NK-92 (cell line): ENCODE measurements around the gene BIRC5.
"Not testable (repeated sequence)": the region's sequence is repeated elsewhere in the genome, so short reads cannot be mapped to it uniquely, and the experiment has no call there.

Experiments
- DNase-seq: peaks from one replicate; lab custom pipeline; 2025; ENCODE audit not compliant: unreplicated experiment; lab: John Stamatoyannopoulos, UW

BIRC5 gene

DNA sequence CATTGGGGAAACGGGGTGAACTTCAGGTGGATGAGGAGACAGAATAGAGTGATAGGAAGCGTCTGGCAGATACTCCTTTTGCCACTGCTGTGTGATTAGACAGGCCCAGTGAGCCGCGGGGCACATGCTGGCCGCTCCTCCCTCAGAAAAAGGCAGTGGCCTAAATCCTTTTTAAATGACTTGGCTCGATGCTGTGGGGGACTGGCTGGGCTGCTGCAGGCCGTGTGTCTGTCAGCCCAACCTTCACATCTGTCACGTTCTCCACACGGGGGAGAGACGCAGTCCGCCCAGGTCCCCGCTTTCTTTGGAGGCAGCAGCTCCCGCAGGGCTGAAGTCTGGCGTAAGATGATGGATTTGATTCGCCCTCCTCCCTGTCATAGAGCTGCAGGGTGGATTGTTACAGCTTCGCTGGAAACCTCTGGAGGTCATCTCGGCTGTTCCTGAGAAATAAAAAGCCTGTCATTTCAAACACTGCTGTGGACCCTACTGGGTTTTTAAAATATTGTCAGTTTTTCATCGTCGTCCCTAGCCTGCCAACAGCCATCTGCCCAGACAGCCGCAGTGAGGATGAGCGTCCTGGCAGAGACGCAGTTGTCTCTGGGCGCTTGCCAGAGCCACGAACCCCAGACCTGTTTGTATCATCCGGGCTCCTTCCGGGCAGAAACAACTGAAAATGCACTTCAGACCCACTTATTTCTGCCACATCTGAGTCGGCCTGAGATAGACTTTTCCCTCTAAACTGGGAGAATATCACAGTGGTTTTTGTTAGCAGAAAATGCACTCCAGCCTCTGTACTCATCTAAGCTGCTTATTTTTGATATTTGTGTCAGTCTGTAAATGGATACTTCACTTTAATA, 10.4 kb downstream of the BIRC5 start:
- DNase-seq, result no peak

DNA sequence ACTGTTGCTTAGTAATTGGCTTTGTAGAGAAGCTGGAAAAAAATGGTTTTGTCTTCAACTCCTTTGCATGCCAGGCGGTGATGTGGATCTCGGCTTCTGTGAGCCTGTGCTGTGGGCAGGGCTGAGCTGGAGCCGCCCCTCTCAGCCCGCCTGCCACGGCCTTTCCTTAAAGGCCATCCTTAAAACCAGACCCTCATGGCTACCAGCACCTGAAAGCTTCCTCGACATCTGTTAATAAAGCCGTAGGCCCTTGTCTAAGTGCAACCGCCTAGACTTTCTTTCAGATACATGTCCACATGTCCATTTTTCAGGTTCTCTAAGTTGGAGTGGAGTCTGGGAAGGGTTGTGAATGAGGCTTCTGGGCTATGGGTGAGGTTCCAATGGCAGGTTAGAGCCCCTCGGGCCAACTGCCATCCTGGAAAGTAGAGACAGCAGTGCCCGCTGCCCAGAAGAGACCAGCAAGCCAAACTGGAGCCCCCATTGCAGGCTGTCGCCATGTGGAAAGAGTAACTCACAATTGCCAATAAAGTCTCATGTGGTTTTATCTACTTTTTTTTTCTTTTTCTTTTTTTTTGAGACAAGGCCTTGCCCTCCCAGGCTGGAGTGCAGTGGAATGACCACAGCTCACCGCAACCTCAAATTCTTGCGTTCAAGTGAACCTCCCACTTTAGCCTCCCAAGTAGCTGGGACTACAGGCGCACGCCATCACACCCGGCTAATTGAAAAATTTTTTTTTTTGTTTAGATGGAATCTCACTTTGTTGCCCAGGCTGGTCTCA, 11.2 kb downstream of the BIRC5 start:
- no peak for DNase-seq

DNA sequence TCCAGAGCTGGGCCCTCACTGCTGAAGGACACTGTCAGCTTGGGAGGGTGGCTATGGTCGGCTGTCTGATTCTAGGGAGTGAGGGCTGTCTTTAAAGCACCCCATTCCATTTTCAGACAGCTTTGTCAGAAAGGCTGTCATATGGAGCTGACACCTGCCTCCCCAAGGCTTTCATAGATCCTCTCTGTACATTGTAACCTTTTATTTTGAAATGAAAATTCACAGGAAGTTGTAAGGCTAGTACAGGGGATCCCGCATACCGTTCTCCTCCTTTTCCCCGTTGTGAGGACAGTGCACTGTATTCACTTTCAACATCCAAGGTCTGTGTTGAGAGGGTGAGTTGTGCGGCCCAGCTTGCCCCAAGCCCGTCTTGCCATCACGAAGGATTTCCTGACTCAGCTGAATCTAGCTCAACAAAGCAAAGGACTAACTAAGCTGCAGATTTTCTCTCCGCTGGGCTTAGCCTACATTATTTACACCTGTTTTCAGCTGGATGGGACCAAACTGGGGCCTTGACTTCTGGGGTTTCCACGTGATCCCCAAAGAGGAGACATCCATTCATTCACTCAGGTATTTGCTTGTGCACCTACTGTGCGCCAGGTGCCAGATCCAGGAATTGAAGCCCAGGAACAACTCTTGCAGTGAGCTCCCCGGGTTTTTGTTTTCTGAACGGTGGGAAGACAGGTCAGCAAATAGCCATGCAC, 12.2 kb downstream of the BIRC5 start:
- no peak for DNase-seq

DNA sequence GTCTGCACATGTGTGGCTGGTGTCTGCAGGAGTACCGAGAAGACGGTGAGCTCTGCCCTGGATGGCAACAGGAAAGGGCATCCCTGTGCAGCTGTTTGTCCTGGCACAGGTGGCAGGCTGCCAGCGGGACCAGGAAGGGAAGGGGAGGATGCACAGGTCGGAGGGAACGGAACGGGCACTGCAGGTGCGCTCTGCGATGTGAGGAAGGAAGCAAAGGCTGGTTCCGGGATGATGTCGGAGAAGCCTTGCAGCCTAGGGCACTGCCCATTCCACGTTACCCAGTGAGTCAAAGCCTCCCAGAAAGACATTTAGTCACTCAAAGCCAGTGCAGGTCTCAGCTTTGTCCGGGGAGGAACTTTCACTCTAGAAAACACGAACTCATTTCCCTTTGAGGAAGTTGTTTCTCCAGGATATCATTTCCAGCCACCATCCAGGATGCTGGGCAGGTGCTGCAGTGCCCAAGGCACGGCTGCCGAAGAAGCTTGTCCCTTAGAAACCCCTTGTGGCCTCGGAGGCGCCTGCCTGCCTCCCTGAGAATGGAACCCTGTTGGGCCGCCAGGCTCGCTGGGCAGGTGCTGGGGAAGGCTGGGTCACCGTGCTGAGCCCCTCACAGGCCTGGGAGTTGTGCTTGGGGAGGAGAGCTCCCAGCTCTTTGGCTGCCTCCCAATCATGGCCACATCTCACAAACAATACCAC, 12.9 kb downstream of the BIRC5 start:
- DNase-seq, result no peak

DNA sequence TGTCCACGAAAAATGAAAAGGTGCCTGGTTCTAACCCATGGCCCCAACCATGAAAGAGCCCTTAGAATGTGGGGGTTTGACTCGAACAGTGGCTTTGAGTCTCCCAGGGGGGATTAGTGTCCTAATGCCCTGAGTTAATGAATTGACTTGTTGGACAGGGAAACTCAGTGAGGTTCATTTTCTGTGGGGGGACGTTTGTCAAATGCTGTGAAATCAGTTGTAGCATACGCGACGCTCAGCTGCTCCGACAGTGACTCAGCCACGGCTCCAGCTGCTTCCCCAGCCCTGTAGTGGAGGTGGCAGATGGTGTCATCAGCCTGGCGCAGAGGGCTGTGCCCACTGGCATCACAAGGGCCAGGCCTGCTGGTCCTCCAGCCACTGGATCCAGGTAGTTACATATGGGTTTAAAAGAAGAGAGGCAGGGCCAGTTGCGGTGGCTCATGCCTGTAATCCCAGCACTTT, 13.4 kb downstream of the BIRC5 start:
- DNase-seq, result no peak

DNA sequence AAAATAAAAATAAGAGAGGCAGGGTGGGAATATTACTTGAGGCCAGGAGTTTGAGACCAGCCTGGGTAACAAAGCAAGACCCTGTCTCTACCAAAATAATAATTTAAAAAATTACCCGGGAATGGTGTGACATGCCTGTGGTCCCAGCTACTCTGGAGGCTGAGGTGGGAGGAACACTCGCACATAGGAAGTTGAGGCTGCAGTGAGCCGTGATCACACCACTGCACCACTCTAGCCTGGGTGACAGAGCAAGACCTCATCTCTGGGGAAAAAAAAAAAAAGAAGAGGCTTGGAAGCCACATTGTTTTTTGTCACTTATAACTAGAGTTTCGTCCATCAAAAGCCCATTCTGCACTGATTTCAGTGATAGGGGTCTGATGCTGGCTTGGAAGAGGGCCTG, 14.1 kb downstream of the BIRC5 start:
- no peak for DNase-seq

DNA sequence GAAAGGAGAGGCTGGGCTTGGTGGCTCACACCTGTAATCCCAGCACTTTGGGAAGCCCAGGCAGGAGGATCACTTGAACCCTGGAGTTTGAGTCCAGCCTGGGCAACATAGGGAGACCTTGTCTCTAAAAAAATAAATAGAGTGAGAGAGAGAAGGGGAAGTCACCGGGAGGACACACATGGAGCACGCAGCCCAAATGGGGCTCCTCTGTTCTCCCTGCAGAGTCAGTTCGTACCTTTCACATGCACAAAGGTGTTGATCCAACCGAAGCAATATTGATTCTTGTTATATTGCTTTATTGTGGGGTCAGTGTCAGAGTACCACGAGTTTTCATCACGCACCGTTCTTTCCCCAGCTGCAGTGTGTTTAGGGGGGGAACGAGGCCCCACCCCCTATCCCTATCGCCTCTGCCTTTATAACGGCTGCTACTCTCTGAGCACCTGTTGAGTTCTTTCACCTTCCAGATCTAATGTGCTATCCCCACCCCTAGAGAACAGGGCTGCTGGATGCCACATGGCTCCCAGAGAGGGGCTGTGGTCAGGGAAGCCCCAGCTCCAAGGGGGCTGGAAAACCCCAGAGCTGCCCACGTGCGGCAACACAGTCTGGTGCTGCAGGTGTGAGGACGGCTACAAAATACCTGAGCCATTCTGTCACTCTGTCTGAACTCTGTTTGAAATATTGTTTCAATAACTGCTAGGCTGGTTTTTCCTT, 16.4 kb downstream of the BIRC5 start:
- no peak for DNase-seq

DNA sequence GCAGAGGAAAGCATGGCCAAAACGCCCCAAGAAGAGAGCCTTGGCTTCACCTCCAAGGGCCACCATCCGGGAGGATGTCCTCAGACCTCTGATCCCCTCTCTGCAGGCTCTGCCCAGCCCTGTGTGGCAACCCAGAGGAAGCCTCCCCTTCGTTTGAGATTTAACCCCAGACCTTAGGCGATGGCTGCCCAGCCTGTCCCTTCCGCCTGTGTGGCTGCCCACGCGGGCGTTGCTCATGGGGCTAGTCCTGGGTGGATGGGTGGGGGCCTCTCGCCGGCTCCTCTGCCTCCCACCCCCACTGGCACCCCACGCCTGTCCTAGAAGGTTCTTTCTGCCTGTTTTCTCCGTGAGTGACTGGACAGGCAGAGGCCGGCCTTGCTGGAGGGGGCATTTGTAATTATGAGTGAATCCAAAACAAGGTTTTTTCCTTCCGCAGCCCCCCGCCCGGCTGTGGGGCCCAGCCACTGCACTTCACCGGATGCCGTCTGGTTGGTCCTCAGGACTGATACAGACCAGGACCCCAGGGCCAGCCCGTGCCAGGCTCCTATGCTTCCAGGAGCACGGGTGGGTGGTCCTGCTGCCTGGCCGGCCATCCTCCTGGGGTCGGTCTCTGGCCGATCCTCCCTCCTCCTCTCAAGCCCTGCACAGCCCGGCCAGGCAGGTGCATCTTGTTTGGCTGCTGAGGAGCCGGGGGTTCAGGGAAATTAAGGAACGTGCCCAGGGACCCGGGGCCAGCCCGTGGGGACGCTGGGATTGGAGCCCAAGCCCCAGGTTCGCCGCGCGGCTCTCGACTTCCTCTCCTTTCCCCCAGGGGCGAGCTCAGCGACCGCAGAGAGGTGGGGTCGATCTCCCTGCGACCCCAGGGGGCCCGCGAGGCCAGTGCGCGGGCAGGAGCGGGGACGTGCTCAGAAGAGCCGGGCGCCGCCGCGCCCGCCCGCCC, 17.2 kb downstream of the BIRC5 start, which contains the start of gene TMEM235:
TMEM235 (plus strand) TSS at position 636 of the 940 bp plus-strand sequence. CDS start 393 bp downstream, outside the sequence.
- no peak for DNase-seq

DNA sequence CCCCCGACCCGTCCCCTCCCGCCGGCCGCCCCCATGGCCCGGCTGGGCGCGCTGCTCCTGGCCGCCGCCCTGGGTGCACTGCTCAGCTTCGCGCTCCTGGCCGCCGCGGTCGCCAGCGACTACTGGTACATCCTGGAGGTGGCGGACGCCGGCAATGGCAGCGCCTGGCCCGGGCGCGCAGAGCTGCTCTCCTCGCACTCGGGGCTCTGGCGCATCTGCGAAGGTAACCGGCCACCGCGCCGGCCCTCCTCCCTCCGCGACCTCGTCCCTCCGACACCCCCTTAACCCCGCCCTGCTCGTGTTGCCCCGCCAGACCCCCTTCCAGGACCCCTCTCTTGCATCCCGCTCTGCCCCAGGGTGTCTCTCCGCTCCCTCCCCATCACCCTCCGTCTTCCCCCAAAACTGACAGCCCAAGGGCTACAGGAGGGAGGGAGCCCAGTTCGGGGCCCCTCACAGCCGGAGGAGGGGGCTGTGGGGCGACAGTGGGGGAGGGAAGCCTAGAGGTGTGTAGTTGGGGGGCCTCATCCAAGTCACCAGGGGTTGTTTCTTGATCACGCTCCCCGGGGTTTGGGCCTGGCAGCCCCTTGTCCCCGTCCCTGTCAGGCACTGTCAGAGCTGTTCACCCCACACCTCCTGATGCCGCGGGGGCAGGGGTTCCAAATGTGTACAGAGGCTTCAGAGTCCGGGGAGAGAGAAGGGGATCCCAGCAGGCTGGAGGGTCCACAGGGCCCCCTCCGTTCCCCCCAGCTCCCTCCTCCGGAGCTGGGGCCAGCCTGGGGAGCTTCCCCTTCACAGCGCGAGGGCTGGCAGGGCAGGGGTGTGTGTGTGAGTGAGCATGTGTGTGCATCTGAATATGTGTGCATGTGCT, 18.2 kb downstream of the BIRC5 start:
- no peak for DNase-seq

DNA sequence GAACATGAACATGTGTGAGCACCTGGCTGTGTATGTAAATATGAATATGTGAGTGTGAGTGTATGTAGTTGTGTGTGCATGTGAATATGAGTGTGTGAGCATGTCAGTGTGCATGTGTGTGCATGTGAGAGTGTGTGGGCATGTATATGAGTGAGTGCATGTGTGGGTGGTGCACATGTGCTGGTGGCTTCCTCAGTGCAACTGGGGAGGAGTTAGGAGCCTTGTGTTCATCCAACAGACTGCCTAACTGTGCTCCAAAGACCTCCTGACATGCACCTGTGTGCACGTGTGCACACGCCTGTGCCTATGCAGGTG, 18.8 kb downstream of the BIRC5 start:
- no peak for DNase-seq

DNA sequence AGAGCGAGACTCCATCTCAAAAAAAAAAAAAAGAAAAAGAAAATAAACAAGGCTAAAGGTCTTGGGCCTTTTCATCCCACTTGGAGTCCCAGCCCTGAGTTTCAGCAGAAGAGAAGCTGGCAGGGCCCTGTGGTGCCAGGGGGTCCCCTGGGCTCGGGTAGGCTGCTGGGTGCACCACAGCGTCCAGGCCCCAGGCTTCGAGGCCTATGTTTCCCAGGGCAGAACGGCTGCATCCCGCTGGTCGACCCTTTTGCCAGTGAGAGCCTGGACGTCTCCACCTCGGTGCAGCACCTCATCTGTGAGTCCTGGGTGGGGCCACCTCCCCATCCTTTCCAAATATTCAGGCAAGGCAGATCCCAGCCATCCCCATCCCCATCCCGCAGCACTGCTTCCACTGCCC, 19.6 kb downstream of the BIRC5 start:
- DNase-seq, result no peak

DNA sequence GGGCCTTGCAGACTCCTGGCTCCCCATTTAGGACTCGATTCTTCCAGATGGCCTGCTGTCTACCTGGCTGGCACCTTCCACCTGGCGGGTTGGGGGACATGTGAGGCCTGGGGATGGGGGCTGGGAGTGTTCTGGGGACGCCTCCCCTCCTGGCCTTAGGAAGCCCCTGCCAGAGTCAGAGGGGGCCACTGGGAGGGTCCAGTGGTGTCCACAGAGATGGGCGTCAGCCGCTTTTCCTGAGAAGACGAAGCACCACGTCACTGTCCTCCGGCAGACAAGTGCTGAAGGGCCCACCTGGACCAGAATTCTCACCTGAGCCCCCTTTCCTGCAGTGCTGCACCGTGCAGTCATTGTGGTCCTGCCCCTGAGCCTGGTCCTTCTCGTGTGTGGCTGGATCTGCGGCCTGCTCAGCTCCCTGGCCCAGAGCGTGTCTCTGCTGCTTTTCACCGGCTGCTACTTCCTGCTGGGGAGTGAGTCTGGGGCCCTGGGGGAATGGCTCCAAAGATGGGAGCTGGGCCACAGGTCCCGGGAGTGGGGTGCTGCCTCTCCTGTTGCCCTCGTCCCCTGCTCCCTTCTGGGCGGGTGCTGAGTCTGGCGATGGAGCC, 20.3 kb downstream of the BIRC5 start:
- no peak for DNase-seq

DNA sequence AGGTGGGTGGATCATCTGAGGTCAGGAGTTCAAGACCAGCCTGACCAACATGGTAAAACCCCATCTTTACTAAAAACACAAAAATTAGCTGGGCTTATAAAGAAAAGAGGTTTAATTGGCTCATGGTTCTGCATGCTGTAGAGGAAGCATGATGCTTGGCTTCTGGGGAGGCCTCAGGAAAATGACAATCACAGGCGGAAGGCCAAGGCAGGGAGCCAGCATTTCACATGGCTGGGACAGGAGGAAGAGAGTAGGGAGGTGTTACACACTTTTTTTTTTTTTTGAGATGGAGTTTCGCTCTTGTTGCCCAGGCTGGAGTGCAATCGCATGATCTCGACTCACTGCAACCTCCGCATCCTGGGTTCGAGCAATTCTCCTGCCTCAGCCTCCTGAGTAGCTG, 21.0 kb downstream of the BIRC5 start:
- not testable (repeated sequence) for DNase-seq

DNA sequence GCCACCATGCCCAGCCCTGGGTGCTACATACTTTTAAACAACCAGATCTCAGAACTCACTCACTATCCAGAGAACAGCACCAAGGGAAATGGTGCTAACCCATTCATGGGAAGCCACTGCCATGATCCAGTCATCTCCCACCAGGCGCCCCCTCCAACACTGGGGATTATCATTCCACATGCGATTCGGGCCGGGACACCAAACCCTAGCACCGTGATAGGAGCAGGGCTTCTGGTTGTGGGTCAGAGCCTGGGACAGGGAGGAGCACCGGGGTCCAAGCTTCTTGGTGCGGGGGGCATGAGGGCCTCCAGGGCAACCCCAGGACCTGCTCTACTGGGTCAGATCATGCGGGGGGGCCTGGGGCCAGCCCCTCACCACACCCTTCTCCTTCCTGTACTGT, 21.8 kb downstream of the BIRC5 start:
- no peak for DNase-seq

DNA sequence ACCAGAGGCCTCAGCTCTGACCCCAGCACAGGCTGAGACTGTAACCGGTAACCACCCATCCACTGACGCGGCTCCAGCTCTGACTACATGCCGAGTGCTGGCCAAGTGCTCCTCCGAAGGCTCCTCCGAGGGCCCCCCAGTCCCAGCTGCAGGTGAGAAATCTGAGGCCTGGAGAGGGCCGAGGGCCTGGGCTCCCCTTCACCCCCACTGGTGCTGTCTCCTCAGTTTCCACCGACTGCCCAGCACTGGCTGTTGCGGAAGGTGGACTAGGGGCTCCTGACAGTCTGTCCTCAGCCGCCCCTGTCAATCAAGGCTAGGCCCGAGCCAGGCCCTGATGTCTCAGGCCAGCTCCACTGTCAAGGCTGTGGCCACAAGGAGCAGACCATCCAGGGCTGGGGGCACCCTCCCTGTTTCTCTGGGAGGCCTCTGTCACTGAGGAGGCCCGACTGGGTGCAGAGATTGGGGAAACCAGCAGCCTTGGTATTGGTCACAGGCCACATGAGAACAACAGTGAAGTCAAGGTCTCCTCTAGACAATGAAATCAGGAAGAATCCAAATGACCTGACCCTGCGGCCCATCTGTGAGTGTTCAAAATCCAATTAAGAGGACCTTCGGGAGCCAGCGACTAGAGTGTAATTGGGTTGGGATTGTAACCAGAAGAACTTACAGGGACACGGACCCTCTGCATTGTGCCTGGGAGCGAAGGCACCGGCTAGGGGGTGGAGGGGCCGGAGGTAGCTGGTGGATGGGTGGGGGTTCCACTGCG, 22.5 kb downstream of the BIRC5 start:
- DNase-seq, result no peak

DNA sequence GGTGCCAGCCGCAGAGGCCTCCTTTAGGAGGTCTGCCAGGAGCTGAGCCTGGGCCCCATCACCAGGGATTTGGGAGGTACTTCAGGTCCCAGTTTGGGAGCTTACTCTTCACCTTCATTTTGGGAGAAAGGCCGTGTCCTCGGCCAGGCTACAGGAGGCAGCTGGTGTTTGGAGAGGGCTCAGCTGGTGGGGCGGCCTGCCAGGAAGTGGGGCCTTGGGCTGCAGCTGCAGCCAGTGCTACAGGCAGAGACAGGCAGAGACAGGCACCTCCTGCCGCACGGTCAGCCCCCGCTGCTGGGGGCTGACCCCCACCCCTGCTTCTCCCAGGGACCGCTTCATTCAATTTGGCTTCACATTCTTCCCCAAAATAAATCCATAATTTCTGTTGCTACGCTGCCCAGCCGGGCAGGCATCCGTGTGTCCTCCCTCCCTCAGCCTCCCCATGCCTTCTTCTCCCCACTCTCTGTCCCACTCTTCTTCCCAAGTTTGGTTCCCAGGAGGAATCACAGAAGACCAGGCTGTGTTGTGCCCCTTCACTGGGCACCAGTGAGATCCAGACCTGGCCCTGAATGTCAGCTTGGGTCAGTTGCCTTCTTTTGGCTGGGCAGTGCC, 23.5 kb downstream of the BIRC5 start:
- DNase-seq, result no peak
